ENCODE data around the gene MRPS14.
A peak's percentile ranks its signal among the peaks of the same experiment; 100 is the strongest.

MRPS14 gene

DNA sequence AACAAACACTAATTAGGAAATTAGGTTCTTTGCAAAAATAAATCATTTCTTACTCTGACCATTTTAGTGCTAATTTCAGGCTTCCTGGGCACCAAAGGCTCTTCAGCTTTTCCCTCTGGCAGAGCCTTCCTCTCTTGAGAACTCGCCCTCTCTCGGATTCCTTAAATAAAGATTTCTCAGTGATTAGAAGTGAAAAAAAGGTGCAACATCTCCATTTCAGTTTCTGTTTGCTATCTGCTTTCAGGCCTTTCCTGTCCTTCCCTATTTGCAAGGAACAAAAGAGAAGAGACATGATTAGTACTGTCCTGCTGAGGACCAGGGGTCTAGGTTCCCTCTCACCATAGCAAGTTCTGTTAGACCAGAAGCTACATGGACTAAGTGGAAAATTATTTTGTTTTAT is 51.3 kb downstream of the MRPS14 start:
- no peak for DNase-seq (ENCODE audit: extremely low spot score)
- CTCF ChIA-PET, result no interaction called here
- POLR2A ChIA-PET, result no interaction called here
- TF ChIP-seq FOXK2 (IDR thresholded peaks at IDR 0.05) (no peak), ZNF384 (IDR thresholded peaks at IDR 0.05) (no peak), FOXM1 (IDR thresholded peaks at IDR 0.05; ENCODE audit: borderline replicate concordance) (no peak), SUZ12 (IDR thresholded peaks at IDR 0.05) (no peak), PKNOX1 (IDR thresholded peaks at IDR 0.05) (no peak), BHLHE40 (IDR thresholded peaks at IDR 0.05; ENCODE audit: borderline replicate concordance) (no peak), LEF1 (IDR thresholded peaks at IDR 0.05; ENCODE audit: borderline replicate concordance) (no peak), ARNT (IDR thresholded peaks at IDR 0.05) (no peak), HDGF (IDR thresholded peaks at IDR 0.05; ENCODE audit: borderline replicate concordance) (no peak), SP1 (IDR thresholded peaks at IDR 0.05) (no peak), CTBP1 (IDR thresholded peaks at IDR 0.05; ENCODE audit: borderline replicate concordance) (no peak), L3MBTL2 (conservative IDR thresholded peaks at IDR 0.05) (no peak), ELF4 (IDR thresholded peaks at IDR 0.05) (no peak), TARDBP (IDR thresholded peaks at IDR 0.05) (no peak), FOXA1 (IDR thresholded peaks at IDR 0.05) (no peak), NFRKB (IDR thresholded peaks at IDR 0.05) (no peak)

DNA sequence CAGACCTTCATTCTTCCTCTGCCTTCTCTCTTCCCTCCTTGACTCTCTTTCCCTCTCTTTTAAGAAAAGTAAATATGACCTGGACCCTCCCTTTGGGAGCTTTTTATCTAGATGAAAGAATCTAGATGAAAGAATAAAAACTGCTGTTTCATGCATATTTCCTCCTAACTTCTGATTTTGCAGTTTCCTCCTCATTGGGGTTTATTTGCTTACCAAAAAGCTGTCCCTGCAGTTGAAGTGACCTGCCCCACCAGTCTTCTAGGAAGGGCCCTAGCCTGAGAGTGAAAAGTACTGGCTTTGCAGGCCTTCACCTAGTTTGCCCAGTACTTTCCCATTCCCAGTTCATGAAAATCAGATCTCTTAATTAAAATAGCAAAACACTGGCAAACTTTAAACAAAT is 51.8 kb downstream of the MRPS14 start:
- DNase-seq (ENCODE audit: extremely low spot score), result no peak
- ChIA-PET CTCF (no interaction called here), POLR2A (no interaction called here)
- TF ChIP-seq TARDBP (IDR thresholded peaks at IDR 0.05) (no peak), ZNF384 (IDR thresholded peaks at IDR 0.05) (no peak)

GRCh38 chr1:174969977-174970376 is 53.2 kb downstream of the MRPS14 start:
- no peak for TF ChIP-seq ELF4 (IDR thresholded peaks at IDR 0.05)
- no peak for TF ChIP-seq BHLHE40 (IDR thresholded peaks at IDR 0.05; ENCODE audit: borderline replicate concordance)
- no peak for TF ChIP-seq SUZ12 (IDR thresholded peaks at IDR 0.05)
- TF ChIP-seq TARDBP (IDR thresholded peaks at IDR 0.05), result no peak
- no peak for TF ChIP-seq FOXA1 (IDR thresholded peaks at IDR 0.05)
- no peak for TF ChIP-seq HDGF (IDR thresholded peaks at IDR 0.05; ENCODE audit: borderline replicate concordance)
- TF ChIP-seq L3MBTL2 (conservative IDR thresholded peaks at IDR 0.05), result no peak
- TF ChIP-seq FOXK2 (IDR thresholded peaks at IDR 0.05), result no peak
- TF ChIP-seq LEF1 (IDR thresholded peaks at IDR 0.05; ENCODE audit: borderline replicate concordance), result no peak
- no peak for TF ChIP-seq ARNT (IDR thresholded peaks at IDR 0.05)
- no peak for TF ChIP-seq CTBP1 (IDR thresholded peaks at IDR 0.05; ENCODE audit: borderline replicate concordance)
- TF ChIP-seq FOXM1 (IDR thresholded peaks at IDR 0.05; ENCODE audit: borderline replicate concordance), result no peak
- no peak for TF ChIP-seq PKNOX1 (IDR thresholded peaks at IDR 0.05)
- no peak for TF ChIP-seq NFRKB (IDR thresholded peaks at IDR 0.05)
- TF ChIP-seq ZNF384 (IDR thresholded peaks at IDR 0.05), result no peak
- ChIA-PET CTCF (no interaction called here), POLR2A (no interaction called here)
- DNase-seq (ENCODE audit: extremely low spot score), result no peak

DNA sequence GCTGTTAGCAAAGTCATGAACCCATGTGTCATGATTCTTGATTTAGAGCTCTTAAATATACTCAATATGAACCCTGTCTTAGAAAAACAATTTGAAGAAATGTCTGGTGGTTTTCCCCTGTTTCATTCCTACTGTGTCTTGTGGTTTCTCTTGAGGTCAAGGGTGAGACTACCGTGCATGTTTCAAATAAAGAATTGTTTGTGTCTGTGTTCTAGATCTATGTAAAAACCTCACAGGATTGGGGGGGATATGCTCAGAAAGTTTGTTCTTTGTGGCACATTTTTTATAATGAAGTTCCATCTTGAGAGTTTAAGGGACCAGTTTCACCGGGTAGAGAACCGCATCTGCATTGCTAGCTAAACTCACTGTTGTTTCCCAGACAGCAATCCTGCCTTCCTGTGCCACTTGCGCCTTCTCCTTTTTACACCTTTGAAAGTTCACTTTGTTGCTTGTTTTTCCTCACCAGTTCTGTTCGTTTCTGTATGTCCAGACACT is 54.4 kb downstream of the MRPS14 start:
- DNase-seq (ENCODE audit: extremely low spot score), result no peak
- POLR2A ChIA-PET, result interaction anchor here (1.3 kb wide), 1 partner anchor 30 kb away, joined by 6 read pairs; no protein-coding TSS in a partner anchor
- TF ChIP-seq PKNOX1 (IDR thresholded peaks at IDR 0.05), result 0 out of 2 replicates have a peak, but pooled peaks have one; percentile 17
- no peak for TF ChIP-seq BHLHE40 (IDR thresholded peaks at IDR 0.05; ENCODE audit: borderline replicate concordance)
- TF ChIP-seq TARDBP (IDR thresholded peaks at IDR 0.05), result no peak
- CTCF ChIA-PET, result no interaction called here

- DNase-seq (ENCODE audit: extremely low spot score), result no peak
- ChIA-PET POLR2A (interaction anchor here (1.3 kb wide), 1 partner anchor 31 kb away, joined by 6 read pairs; no protein-coding TSS in a partner anchor), CTCF (no interaction called here)
- TF ChIP-seq FOXK2 (IDR thresholded peaks at IDR 0.05) (no peak), HDGF (IDR thresholded peaks at IDR 0.05; ENCODE audit: borderline replicate concordance) (no peak), ZNF384 (IDR thresholded peaks at IDR 0.05) (no peak), L3MBTL2 (conservative IDR thresholded peaks at IDR 0.05) (no peak), FOXM1 (IDR thresholded peaks at IDR 0.05; ENCODE audit: borderline replicate concordance) (no peak), ELF4 (IDR thresholded peaks at IDR 0.05) (no peak), BHLHE40 (IDR thresholded peaks at IDR 0.05; ENCODE audit: borderline replicate concordance) (no peak)
Observed at GRCh38 chr1:174967845-174968705, 55.1 kb downstream of the MRPS14 start.

DNA sequence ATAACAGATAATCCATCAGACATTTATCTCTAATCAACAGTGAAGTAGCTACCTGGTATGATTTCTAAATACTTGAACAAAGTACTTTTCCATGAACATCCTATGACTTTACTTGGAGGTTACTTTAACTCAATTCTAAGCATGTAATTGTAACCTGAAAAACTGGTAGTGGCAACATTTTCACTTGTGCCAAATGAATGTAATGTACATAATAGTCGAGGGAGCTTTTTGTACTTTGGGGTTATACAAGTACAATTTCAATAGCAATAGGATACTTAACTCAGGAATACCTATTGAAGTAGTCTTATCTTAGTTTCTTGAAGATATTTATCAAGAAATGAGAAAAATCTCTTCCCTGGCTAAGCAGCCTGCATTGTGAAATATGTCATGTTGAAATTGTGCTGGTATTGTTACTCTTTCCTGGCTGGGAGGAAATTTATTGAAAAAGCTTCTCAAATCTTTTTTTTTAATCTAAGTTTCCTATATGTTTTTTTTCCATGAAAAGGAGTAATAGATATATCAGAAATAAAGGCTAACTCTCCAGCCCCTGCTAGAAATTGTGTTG is 57.1 kb downstream of the MRPS14 start:
- ChIA-PET POLR2A (interaction anchor here (1.0 kb wide), 1 partner anchor 33 kb away, joined by 4 read pairs; no protein-coding TSS in a partner anchor), CTCF (interaction anchor here (0.6 kb wide), 1 partner anchor 1493 kb away, joined by 3 read pairs; no protein-coding TSS in a partner anchor)
- TF ChIP-seq SUZ12 (IDR thresholded peaks at IDR 0.05), result no peak
- TF ChIP-seq FOXK2 (IDR thresholded peaks at IDR 0.05), result no peak
- TF ChIP-seq HDGF (IDR thresholded peaks at IDR 0.05; ENCODE audit: borderline replicate concordance), result no peak
- no peak for TF ChIP-seq CTBP1 (IDR thresholded peaks at IDR 0.05; ENCODE audit: borderline replicate concordance)
- TF ChIP-seq ELF4 (IDR thresholded peaks at IDR 0.05), result no peak
- TF ChIP-seq NFRKB (IDR thresholded peaks at IDR 0.05), result no peak
- no peak for TF ChIP-seq BHLHE40 (IDR thresholded peaks at IDR 0.05; ENCODE audit: borderline replicate concordance)
- TF ChIP-seq ARNT (IDR thresholded peaks at IDR 0.05), result no peak
- no peak for TF ChIP-seq LEF1 (IDR thresholded peaks at IDR 0.05; ENCODE audit: borderline replicate concordance)
- TF ChIP-seq TARDBP (IDR thresholded peaks at IDR 0.05), result no peak
- no peak for TF ChIP-seq L3MBTL2 (conservative IDR thresholded peaks at IDR 0.05)
- no peak for DNase-seq (ENCODE audit: extremely low spot score)

All from HEK293T (cell line).